ENCODE data around the gene THPO. TPM values are rescaled to one million over a fixed set of nuclear protein-coding genes. Genes with fewer than 3 reads are reported as not detected.

Gene THPO
- not detected for total RNA-seq
- polyA plus RNA-seq: not detected

- Mint-ChIP-seq H3K9me3 (peaks cover 0 to 3% (median 0%) of the 10 kb centered on the region in 7 donors), H3K27me3 (peaks cover 61% of the 10 kb centered on the region), H3K4me3 (peak within 1 kb of the TSS in 2 of 4 donors; percentile 13 to 80), H3K4me1 (peaks cover 0 to 16% (median 3%) of the 10 kb centered on the region in 4 donors), H3K27ac (no peak within 1 kb of the TSS), H3K36me3 (no peaks in the 10 kb centered on the region)
- no peaks in the 10 kb centered on the region for H3K9me3 ChIP-seq (ENCODE audit: control insufficient read depth in 2 of 2, low read length in 2 of 2)
- no peaks in the 10 kb centered on the region for H3K36me3 ChIP-seq (ENCODE audit: control insufficient read depth, insufficient read depth, low read length)
- no peak within 1 kb of the TSS for H3K27ac ChIP-seq (ENCODE audit: insufficient read depth, low read length, poor library complexity, severe bottlenecking)
- peaks cover 23% of the 10 kb centered on the region for H3K27me3 ChIP-seq (ENCODE audit: control insufficient read depth, insufficient read depth, low read length)
- no peak for ATAC-seq (ENCODE audit: low read depth in 2 of 2)
- peaks cover 12% of the 10 kb centered on the region for H3K4me1 ChIP-seq (ENCODE audit: control insufficient read depth, insufficient read depth, low read length, poor library complexity, severe bottlenecking)
- DNase-seq: no peak
- no peak within 1 kb of the TSS for H3K4me3 ChIP-seq (ENCODE audit: low read depth, low read length)
Measured at GRCh38 chr3:184377882-184378445, at the start of gene THPO. Gene THPO, minus strand, starts transcription at chr3:184378207. Its CDS starts 1,948 bp downstream, at chr3:184376259.

GRCh38 chr3:184426691-184427141, 48.7 kb upstream of the THPO start:
- no peaks in the 10 kb centered on the region for H3K36me3 Mint-ChIP-seq
- peaks cover 0 to 2% (median 0%) of the 10 kb centered on the region in 4 donors for H3K4me1 Mint-ChIP-seq
- H3K27ac Mint-ChIP-seq: no peak overlapping the region
- H3K4me3 ChIP-seq (ENCODE audit: low read depth, low read length): no peak overlapping the region
- no peaks in the 10 kb centered on the region for H3K9me3 Mint-ChIP-seq
- DNase-seq: no peak
- no peaks in the 10 kb centered on the region for H3K4me1 ChIP-seq (ENCODE audit: control insufficient read depth, insufficient read depth, low read length, poor library complexity, severe bottlenecking)
- no peak overlapping the region for H3K27ac ChIP-seq (ENCODE audit: insufficient read depth, low read length, poor library complexity, severe bottlenecking)
- H3K27me3 ChIP-seq (ENCODE audit: control insufficient read depth, insufficient read depth, low read length): peaks cover 2% of the 10 kb centered on the region
- H3K4me3 Mint-ChIP-seq: no peak overlapping the region
- no peak for ATAC-seq (ENCODE audit: low read depth in 2 of 2)
- peaks cover 17% of the 10 kb centered on the region for H3K27me3 Mint-ChIP-seq
- H3K9me3 ChIP-seq (ENCODE audit: control insufficient read depth in 2 of 2, low read length in 2 of 2): no peaks in the 10 kb centered on the region
- no peaks in the 10 kb centered on the region for H3K36me3 ChIP-seq (ENCODE audit: control insufficient read depth, insufficient read depth, low read length)

- no peak for DNase-seq
- Mint-ChIP-seq H3K27me3 (peaks cover 13% of the 10 kb centered on the region), H3K9me3 (peaks cover 0 to 3% (median 0%) of the 10 kb centered on the region in 7 donors), H3K4me1 (peaks cover 0 to 2% (median 0%) of the 10 kb centered on the region in 4 donors), H3K36me3 (no peaks in the 10 kb centered on the region), H3K4me3 (no peak overlapping the region), H3K27ac (no peak overlapping the region)
- Histone ChIP-seq H3K4me1 (ENCODE audit: control insufficient read depth, insufficient read depth, low read length, poor library complexity, severe bottlenecking) (no peaks in the 10 kb centered on the region), H3K27ac (ENCODE audit: insufficient read depth, low read length, poor library complexity, severe bottlenecking) (no peak overlapping the region), H3K9me3 (ENCODE audit: control insufficient read depth in 2 of 2, low read length in 2 of 2) (no peaks in the 10 kb centered on the region), H3K4me3 (ENCODE audit: low read depth, low read length) (no peak overlapping the region), H3K27me3 (ENCODE audit: control insufficient read depth, insufficient read depth, low read length) (peaks cover 4% of the 10 kb centered on the region), H3K36me3 (ENCODE audit: control insufficient read depth, insufficient read depth, low read length) (no peaks in the 10 kb centered on the region)
- ATAC-seq (ENCODE audit: low read depth in 2 of 2): no peak
Measured at GRCh38 chr3:184423561-184423960, 45.6 kb upstream of the THPO start.

GRCh38 chr3:184419171-184419570, 41.2 kb upstream of the THPO start:
- Histone ChIP-seq H3K36me3 (ENCODE audit: control insufficient read depth, insufficient read depth, low read length) (no peaks in the 10 kb centered on the region), H3K27ac (ENCODE audit: insufficient read depth, low read length, poor library complexity, severe bottlenecking) (no peak overlapping the region), H3K27me3 (ENCODE audit: control insufficient read depth, insufficient read depth, low read length) (peaks cover 4% of the 10 kb centered on the region), H3K9me3 (ENCODE audit: control insufficient read depth in 2 of 2, low read length in 2 of 2) (no peaks in the 10 kb centered on the region), H3K4me1 (ENCODE audit: control insufficient read depth, insufficient read depth, low read length, poor library complexity, severe bottlenecking) (no peaks in the 10 kb centered on the region), H3K4me3 (ENCODE audit: low read depth, low read length) (no peak overlapping the region)
- ATAC-seq (ENCODE audit: low read depth in 2 of 2): no peak
- DNase-seq: no peak
- H3K9me3 Mint-ChIP-seq: peaks cover 0 to 3% (median 0%) of the 10 kb centered on the region in 7 donors
- H3K4me3 Mint-ChIP-seq: no peak overlapping the region
- no peak overlapping the region for H3K27ac Mint-ChIP-seq
- peaks cover 13% of the 10 kb centered on the region for H3K27me3 Mint-ChIP-seq
- peaks cover 0 to 2% (median 0%) of the 10 kb centered on the region in 4 donors for H3K4me1 Mint-ChIP-seq
- no peaks in the 10 kb centered on the region for H3K36me3 Mint-ChIP-seq

GRCh38 chr3:184417619-184418327, 39.8 kb upstream of the THPO start:
- no peaks in the 10 kb centered on the region for H3K36me3 Mint-ChIP-seq
- no peak overlapping the region for H3K27ac ChIP-seq (ENCODE audit: insufficient read depth, low read length, poor library complexity, severe bottlenecking)
- no peak overlapping the region for H3K4me3 Mint-ChIP-seq
- no peaks in the 10 kb centered on the region for H3K9me3 ChIP-seq (ENCODE audit: control insufficient read depth in 2 of 2, low read length in 2 of 2)
- peaks cover 0 to 3% (median 0%) of the 10 kb centered on the region in 7 donors for H3K9me3 Mint-ChIP-seq
- H3K27me3 ChIP-seq (ENCODE audit: control insufficient read depth, insufficient read depth, low read length): peaks cover 2% of the 10 kb centered on the region
- H3K4me1 Mint-ChIP-seq: no peaks in the 10 kb centered on the region
- no peaks in the 10 kb centered on the region for H3K4me1 ChIP-seq (ENCODE audit: control insufficient read depth, insufficient read depth, low read length, poor library complexity, severe bottlenecking)
- no peaks in the 10 kb centered on the region for H3K36me3 ChIP-seq (ENCODE audit: control insufficient read depth, insufficient read depth, low read length)
- DNase-seq (peak; percentile 33 to 68 (median 54)), ATAC-seq (ENCODE audit: low read depth in 2 of 2) (peak; percentile 74 to 79)
- H3K27ac Mint-ChIP-seq: no peak overlapping the region
- peaks cover 9% of the 10 kb centered on the region for H3K27me3 Mint-ChIP-seq
- no peak overlapping the region for H3K4me3 ChIP-seq (ENCODE audit: low read depth, low read length)

- no peak overlapping the region for H3K27ac ChIP-seq (ENCODE audit: insufficient read depth, low read length, poor library complexity, severe bottlenecking)
- H3K4me1 ChIP-seq (ENCODE audit: control insufficient read depth, insufficient read depth, low read length, poor library complexity, severe bottlenecking): no peaks in the 10 kb centered on the region
- H3K4me1 Mint-ChIP-seq: no peaks in the 10 kb centered on the region
- peaks cover 2% of the 10 kb centered on the region for H3K27me3 ChIP-seq (ENCODE audit: control insufficient read depth, insufficient read depth, low read length)
- no peaks in the 10 kb centered on the region for H3K9me3 ChIP-seq (ENCODE audit: control insufficient read depth in 2 of 2, low read length in 2 of 2)
- peaks cover 7% of the 10 kb centered on the region for H3K27me3 Mint-ChIP-seq
- H3K4me3 ChIP-seq (ENCODE audit: low read depth, low read length): no peak overlapping the region
- ATAC-seq (ENCODE audit: low read depth in 2 of 2) (no peak), DNase-seq (no peak)
- H3K4me3 Mint-ChIP-seq: no peak overlapping the region
- H3K27ac Mint-ChIP-seq: no peak overlapping the region
- no peaks in the 10 kb centered on the region for H3K36me3 ChIP-seq (ENCODE audit: control insufficient read depth, insufficient read depth, low read length)
- H3K36me3 Mint-ChIP-seq: no peaks in the 10 kb centered on the region
- peaks cover 0 to 3% (median 1%) of the 10 kb centered on the region in 7 donors for H3K9me3 Mint-ChIP-seq
Measured at GRCh38 chr3:184415203-184415490, 37.1 kb upstream of the THPO start.

GRCh38 chr3:184414418-184415202, 36.6 kb upstream of the THPO start:
- Mint-ChIP-seq H3K36me3 (no peaks in the 10 kb centered on the region), H3K4me1 (no peaks in the 10 kb centered on the region), H3K27ac (no peak overlapping the region), H3K27me3 (peaks cover 7% of the 10 kb centered on the region), H3K9me3 (peaks cover 0 to 2% (median 0%) of the 10 kb centered on the region in 7 donors), H3K4me3 (no peak overlapping the region)
- no peaks in the 10 kb centered on the region for H3K4me1 ChIP-seq (ENCODE audit: control insufficient read depth, insufficient read depth, low read length, poor library complexity, severe bottlenecking)
- H3K9me3 ChIP-seq (ENCODE audit: control insufficient read depth in 2 of 2, low read length in 2 of 2): no peaks in the 10 kb centered on the region
- no peak for ATAC-seq (ENCODE audit: low read depth in 2 of 2)
- H3K27ac ChIP-seq (ENCODE audit: insufficient read depth, low read length, poor library complexity, severe bottlenecking): no peak overlapping the region
- no peaks in the 10 kb centered on the region for H3K36me3 ChIP-seq (ENCODE audit: control insufficient read depth, insufficient read depth, low read length)
- DNase-seq: no peak
- H3K27me3 ChIP-seq (ENCODE audit: control insufficient read depth, insufficient read depth, low read length): peaks cover 2% of the 10 kb centered on the region
- no peak overlapping the region for H3K4me3 ChIP-seq (ENCODE audit: low read depth, low read length)
